Ovary (tissue), 3 donors: ENCODE measurements around the gene ATP8B3.

ENCODE experiments used
- CTCF ChIP-seq, 3 donors: fragments of 450-650 bp in 2 of 3; fragments of 200-600 bp in 1 of 3; IDR thresholded peaks; one replicate each; pipeline versions ENCODE4 v1.5.1 to v1.8.0; 2016 to 2022; ENCODE audit warnings: antibody characterized with exemption in 3 of 3, mild to moderate bottlenecking in 1 of 3
- EP300 ChIP-seq: sonication (generic); formaldehyde crosslinking; IDR thresholded peaks from one replicate; pipeline ENCODE4 v1.6.1; 2017; ENCODE audit warnings: antibody characterized with exemption
- POLR2A ChIP-seq: fragments of 450-650 bp; IDR thresholded peaks from one replicate; pipeline ENCODE4 v1.6.1; 2017; ENCODE audit warnings: antibody characterized with exemption, mild to moderate bottlenecking, moderate library complexity
- donor health status: DM: no; HTN: no; CAD: no.

- TF ChIP-seq CTCF (IDR thresholded peaks at IDR 0.05), result no peak
- TF ChIP-seq POLR2A, result no peak
- TF ChIP-seq EP300, result no peak
Observed at GRCh38 chr19:1763648-1764639, 48.1 kb downstream of the ATP8B3 start.
